Ovary (tissue), 9 donors: ENCODE results near the gene PADI1. TPM values are rescaled to one million over a fixed set of nuclear protein-coding genes. Genes with fewer than 3 reads are reported as not detected.

Experiments used
- DNase-seq, 5 donors: peaks; one replicate each; pipeline ENCODE4 v3.0.0-alpha.2; 2019 to 2020
- H3K27ac ChIP-seq, 2 donors: fragments of 200-600 bp; one replicate each; pipeline versions ENCODE4 v1.5.1 to v1.8.0; 2019 to 2022
- H3K27me3 ChIP-seq: fragments of 200-600 bp; one replicate; pipeline ENCODE4 v1.8.0; 2022
- H3K36me3 ChIP-seq: fragments of 200-600 bp; sonication (generic); one replicate; pipeline ENCODE4 v1.5.1; 2019
- H3K4me1 ChIP-seq: one replicate; pipeline ENCODE4 v1.8.1; 2013; ENCODE audit warnings: mild to moderate bottlenecking, moderate library complexity; ENCODE audit not compliant: insufficient read depth
- H3K4me3 ChIP-seq: fragments of 200-600 bp; sonication (generic); one replicate; pipeline ENCODE4 v1.5.1; 2017
- H3K9me3 ChIP-seq, 2 donors: fragments of 200-600 bp in 1 of 2; sonication (generic) in 1 of 2; one replicate each; pipeline versions ENCODE4 v1.5.1 to v1.8.1; 2013 to 2019; ENCODE audit warnings: mild to moderate bottlenecking in 1 of 2, moderate library complexity in 1 of 2
- CTCF ChIP-seq, 3 donors: fragments of 450-650 bp in 2 of 3; fragments of 200-600 bp in 1 of 3; IDR thresholded peaks; one replicate each; pipeline versions ENCODE4 v1.5.1 to v1.8.0; 2016 to 2022; ENCODE audit warnings: antibody characterized with exemption in 3 of 3, mild to moderate bottlenecking in 1 of 3
- EP300 ChIP-seq: sonication (generic); formaldehyde crosslinking; IDR thresholded peaks from one replicate; pipeline ENCODE4 v1.6.1; 2017; ENCODE audit warnings: antibody characterized with exemption
- POLR2A ChIP-seq: fragments of 450-650 bp; IDR thresholded peaks from one replicate; pipeline ENCODE4 v1.6.1; 2017; ENCODE audit warnings: antibody characterized with exemption, mild to moderate bottlenecking, moderate library complexity
- WGBS, 3 donors: extraction: QIAGEN DNeasy Blood & Tissue Kit in 1 of 3; methylation state at CpG; one replicate each; pipeline versions ENCODE4 v1.1.5 to v1.1.7; 2013 to 2017; 5-methylcytosine and 5-hydroxymethylcytosine counted together
- intact Hi-C, 4 donors: fragments of 100-400 bp; cut with DNase I; formaldehyde crosslinking; loops; one replicate each; pipeline versions ENCODE4 v1.11.0 to v1.15.1; 2022 to 2023
- polyA plus RNA-seq, 2 donors: library from polyadenylated mRNA; stranded (reverse); fragments of 200-250 nt in 1 of 2; fragments of 350-450 nt in 1 of 2; fragmentation: Illumina TruSeq in 1 of 2; extraction: RNeasy Lipid Tissue Mini Kit (QIAGEN cat#74804) in 1 of 2; gene quantifications; one replicate each; pipeline ENCODE4 v1.2.3, GENCODE V29; 2013 to 2014
- total RNA-seq, 7 donors: library from RNA; depleted of rRNA in 2 of 7; stranded (reverse); fragments of >200 nt in 2 of 7; fragmentation: NEBNext Ultra II Directional in 3 of 7; extraction: Animal tissue kit (Norgen Biotek cat#: 25700) in 3 of 7; gene quantifications; one replicate each; pipeline versions ENCODE4 v1.1.0 to v1.2.4, GENCODE V29; 2016 to 2023
- donor health status: DM: no; HTN: no; CAD: no; lungs with moderate emphysema.
- donor health status: DM: no; HTN: no; CAD: no.
- donor health status: Bipolar disorder and iron deficiency.
- donor health status: DM: yes; HTN: yes; CAD: no.
- donor health status: DM: no; HTN: no; CAD: no.
- donor health status: DM: yes; HTN: yes; CAD: no.

The PADI1 gene
- total and polyA plus RNA-seq, 9 donors, result 0.07 TPM; not detected in 8

DNA sequence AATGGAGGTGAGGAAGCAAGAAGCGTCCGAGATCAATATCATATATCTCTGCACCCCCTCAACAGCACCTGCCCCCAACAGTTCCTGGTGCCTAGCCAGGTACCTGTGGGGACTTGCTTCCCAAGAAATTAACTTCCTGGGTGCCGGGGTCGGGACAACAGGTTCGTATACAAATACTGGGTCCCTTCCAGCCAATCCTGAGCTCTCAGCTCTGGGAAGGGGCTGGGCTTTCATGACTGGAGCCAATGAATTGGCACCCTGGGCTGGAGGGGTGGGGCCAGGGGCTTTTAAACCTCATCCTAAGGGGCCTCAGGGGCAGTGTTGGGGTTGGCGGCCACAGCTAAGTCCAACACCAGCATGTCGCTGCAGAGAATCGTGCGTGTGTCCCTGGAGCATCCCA is 43.9 kb downstream of the PADI1 start, which contains the start of gene PADI3:
Gene PADI3, plus strand, starts transcription at position 318 of the 400 bp plus-strand sequence. Its CDS starts 40 bp downstream, at position 358.
- H3K9me3 ChIP-seq, result no peaks in the 10 kb centered on the region
- no peaks in the 10 kb centered on the region for H3K36me3 ChIP-seq
- no peak for DNase-seq
- H3K4me1 ChIP-seq, result no peaks in the 10 kb centered on the region
- no peak within 1 kb of the TSS for H3K27ac ChIP-seq
- WGBS, 3 donors, result 81 to 85% (median 84%) methylated on average over 9 of the region's 9 CpGs
- no peak for TF ChIP-seq POLR2A
- TF ChIP-seq EP300, result no peak
- TF ChIP-seq CTCF (IDR thresholded peaks at IDR 0.05), result no peak
- H3K4me3 ChIP-seq, result no peak within 1 kb of the TSS
- intact Hi-C loops, result no loop called here
- H3K27me3 ChIP-seq, result no peaks in the 10 kb centered on the region

- intact Hi-C loops, result no loop called here
- Histone ChIP-seq H3K36me3 (no peaks in the 10 kb centered on the region), H3K9me3 (no peaks in the 10 kb centered on the region), H3K27me3 (no peaks in the 10 kb centered on the region), H3K4me1 (no peaks in the 10 kb centered on the region), H3K4me3 (no peak overlapping the region), H3K27ac (no peak overlapping the region)
- no peak for TF ChIP-seq EP300
- TF ChIP-seq CTCF (IDR thresholded peaks at IDR 0.05), result no peak
- TF ChIP-seq POLR2A, result no peak
- no peak for DNase-seq
- WGBS, 3 donors, result 40 to 49% (median 47%) methylated on average over 7 of the region's 7 CpGs
These were observed 45.7 kb downstream of the PADI1 start for GRCh38 chr1:17250601-17251000.

DNA sequence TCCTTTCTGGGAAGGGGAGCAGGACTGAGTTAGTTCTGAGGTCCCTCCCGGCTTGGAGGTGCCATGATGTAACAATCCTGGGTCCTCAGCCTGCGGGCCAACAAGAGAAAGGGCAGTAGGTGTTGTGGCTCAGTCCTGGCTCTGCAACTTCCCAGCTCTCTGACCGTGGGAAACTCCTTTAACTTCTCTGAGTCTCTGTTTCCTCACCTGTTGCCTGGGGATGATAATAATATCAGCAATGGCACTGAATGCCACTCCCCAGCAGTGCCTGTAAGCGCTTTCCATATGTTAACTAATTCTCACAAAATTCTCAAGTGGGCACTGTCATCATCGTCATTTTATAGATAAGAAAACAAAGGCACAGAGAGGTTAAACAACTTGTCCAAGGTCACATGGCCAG is 46.3 kb downstream of the PADI1 start:
- WGBS, 3 donors, result 67 to 73% (median 72%) methylated on average over 5 of the region's 5 CpGs
- TF ChIP-seq CTCF (IDR thresholded peaks at IDR 0.05) (no peak), POLR2A (no peak), EP300 (no peak)
- intact Hi-C loops, result no loop called here
- Histone ChIP-seq H3K9me3 (no peaks in the 10 kb centered on the region), H3K4me1 (no peaks in the 10 kb centered on the region), H3K36me3 (no peaks in the 10 kb centered on the region), H3K27me3 (no peaks in the 10 kb centered on the region), H3K27ac (no peak overlapping the region), H3K4me3 (no peak overlapping the region)
- no peak for DNase-seq

GRCh38 chr1:17251701-17252376 is 46.9 kb downstream of the PADI1 start:
- intact Hi-C loops, result no loop called here
- no peak overlapping the region for H3K27ac ChIP-seq
- no peaks in the 10 kb centered on the region for H3K36me3 ChIP-seq
- TF ChIP-seq EP300 (no peak), CTCF (IDR thresholded peaks at IDR 0.05) (no peak), POLR2A (no peak)
- no peak for DNase-seq
- 50 to 73% (median 70%) methylated on average over 3 of the region's 3 CpGs for WGBS, 3 donors
- H3K4me1 ChIP-seq, result no peaks in the 10 kb centered on the region
- no peaks in the 10 kb centered on the region for H3K9me3 ChIP-seq
- H3K4me3 ChIP-seq, result no peak overlapping the region
- H3K27me3 ChIP-seq, result no peaks in the 10 kb centered on the region
